Brain microvascular endothelial cell (primary cell): Measurements from ENCODE around the gene ACER3.
"Not testable (repeated sequence)": the region's sequence is repeated elsewhere in the genome, so short reads cannot be mapped to it uniquely, and the experiment has no call there.

ENCODE experiments used
- DNase-seq: peaks from one replicate; pipeline ENCODE4 v3.0.0-alpha.2; 2020
- H3K27ac ChIP-seq: fragments of 250-450 bp; sonication (Bioruptor Pico); 2 replicates; pipeline ENCODE4 v1.5.1; 2020; ENCODE audit warnings: mild to moderate bottlenecking, moderate library complexity
- H3K27me3 ChIP-seq: fragments of 250-450 bp; sonication (Bioruptor Pico); replicated peaks from 2 replicates; pipeline ENCODE4 v1.5.1; 2020; ENCODE audit warnings: mild to moderate bottlenecking
- H3K36me3 ChIP-seq: fragments of 250-450 bp; sonication (Bioruptor Pico); replicated peaks from 2 replicates; pipeline ENCODE4 v1.5.1; 2020; ENCODE audit warnings: mild to moderate bottlenecking
- H3K4me3 ChIP-seq: 2 replicates; pipeline ENCODE4 v1.5.1; 2011; ENCODE audit warnings: low read depth, mild to moderate bottlenecking, control low read depth, low read length, moderate library complexity
- in situ Hi-C: cut with HindIII; loops from 2 replicates; pipeline ENCODE4 v1.10.0; 2017; ENCODE audit warnings: low sequenced_read_pairs, low pct_ligation_motif_present
- TF ChIP-seq, protein P1 (sequence below): IDR thresholded peaks from 2 replicates; pipeline ENCODE4 v1.5.1; 2011; ENCODE audit warnings: low read depth, mild to moderate bottlenecking, moderate library complexity, low read length, control low read depth, inconsistent platforms; ENCODE audit errors: missing control alignments

The ACER3 gene

DNA sequence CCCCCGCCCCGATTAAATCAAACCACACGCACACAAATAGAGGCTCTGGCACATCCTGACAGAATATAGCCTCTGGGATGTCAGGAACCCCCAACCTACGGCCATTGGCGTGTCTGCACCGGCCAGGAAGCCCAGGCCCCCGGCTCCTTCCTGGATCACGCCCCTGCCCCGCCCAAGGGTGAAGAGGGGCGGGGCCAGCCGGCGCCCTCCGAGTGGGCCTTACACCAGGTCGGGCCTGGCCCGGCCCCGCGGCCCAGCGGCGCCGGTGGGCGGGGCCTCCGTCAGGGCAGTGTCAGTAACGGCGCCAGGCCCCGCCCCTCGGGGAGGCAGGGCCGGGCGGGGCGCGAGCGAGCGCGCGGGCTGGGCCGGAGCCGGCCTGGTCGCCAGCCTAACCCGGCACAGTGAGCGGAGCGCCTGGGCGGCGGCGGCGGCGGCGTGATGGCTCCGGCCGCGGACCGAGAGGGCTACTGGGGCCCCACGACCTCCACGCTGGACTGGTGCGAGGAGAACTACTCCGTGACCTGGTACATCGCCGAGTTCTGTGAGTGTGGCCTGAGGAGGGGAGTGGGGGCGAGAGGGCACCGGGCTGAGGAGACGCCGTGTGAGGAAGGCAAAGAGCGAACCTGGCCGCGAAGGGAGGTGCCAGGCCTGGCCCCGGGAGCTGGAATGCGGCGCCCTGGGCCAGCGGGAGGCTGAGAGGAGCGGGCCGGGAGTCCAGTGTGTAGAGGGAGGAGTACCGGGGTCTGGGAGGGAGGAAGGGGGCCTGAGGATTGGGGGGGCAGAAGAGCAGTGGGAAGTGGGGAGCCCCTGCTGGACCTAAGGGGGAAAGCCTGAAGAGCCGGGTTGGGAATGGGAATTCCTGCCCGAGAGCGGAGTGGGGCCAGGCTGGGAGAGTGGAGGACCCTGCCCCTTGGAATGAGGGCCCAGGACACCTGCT lies at the start of gene ACER3:
ACER3 (plus strand) TSS at position 380 of the 937 bp plus-strand sequence; CDS start at position 439, 59 bp downstream.
- peak; percentile 69 for DNase-seq
- TF ChIP-seq, protein P1, sequence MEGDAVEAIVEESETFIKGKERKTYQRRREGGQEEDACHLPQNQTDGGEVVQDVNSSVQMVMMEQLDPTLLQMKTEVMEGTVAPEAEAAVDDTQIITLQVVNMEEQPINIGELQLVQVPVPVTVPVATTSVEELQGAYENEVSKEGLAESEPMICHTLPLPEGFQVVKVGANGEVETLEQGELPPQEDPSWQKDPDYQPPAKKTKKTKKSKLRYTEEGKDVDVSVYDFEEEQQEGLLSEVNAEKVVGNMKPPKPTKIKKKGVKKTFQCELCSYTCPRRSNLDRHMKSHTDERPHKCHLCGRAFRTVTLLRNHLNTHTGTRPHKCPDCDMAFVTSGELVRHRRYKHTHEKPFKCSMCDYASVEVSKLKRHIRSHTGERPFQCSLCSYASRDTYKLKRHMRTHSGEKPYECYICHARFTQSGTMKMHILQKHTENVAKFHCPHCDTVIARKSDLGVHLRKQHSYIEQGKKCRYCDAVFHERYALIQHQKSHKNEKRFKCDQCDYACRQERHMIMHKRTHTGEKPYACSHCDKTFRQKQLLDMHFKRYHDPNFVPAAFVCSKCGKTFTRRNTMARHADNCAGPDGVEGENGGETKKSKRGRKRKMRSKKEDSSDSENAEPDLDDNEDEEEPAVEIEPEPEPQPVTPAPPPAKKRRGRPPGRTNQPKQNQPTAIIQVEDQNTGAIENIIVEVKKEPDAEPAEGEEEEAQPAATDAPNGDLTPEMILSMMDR = peak; percentile 61
- in situ Hi-C loops = no loop called here
- Histone ChIP-seq H3K27me3 (no peaks in the 10 kb centered on the region), H3K27ac (peak within 1 kb of the TSS; percentile 60), H3K4me3 (peak within 1 kb of the TSS; percentile 87), H3K36me3 (no peaks in the 10 kb centered on the region)

DNA sequence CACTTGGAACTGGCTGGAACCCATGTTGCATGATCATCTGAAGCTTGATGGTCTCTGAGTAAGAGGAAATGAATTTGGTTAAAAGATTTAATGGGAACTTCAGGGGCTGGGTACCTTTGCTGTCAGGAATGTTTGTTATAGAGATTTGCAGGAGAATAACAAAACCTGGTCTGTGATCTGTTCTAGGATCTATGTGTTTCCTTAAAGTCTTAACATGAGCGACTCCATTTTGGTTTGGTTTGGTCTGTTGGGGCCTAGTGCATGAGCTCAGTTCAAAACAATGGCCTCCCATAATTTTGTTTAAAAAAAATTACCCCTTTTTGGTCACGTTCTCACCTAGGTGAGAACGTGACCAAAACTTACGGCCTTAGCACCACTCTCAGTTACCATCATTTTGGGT lies 49.5 kb upstream of the ACER3 start:
- no peaks in the 10 kb centered on the region for H3K36me3 ChIP-seq
- in situ Hi-C loops = no loop called here
- TF ChIP-seq, protein P1 = no peak
- DNase-seq = no peak
- no peak overlapping the region for H3K27ac ChIP-seq
- H3K4me3 ChIP-seq = no peak overlapping the region
- no peaks in the 10 kb centered on the region for H3K27me3 ChIP-seq

DNA sequence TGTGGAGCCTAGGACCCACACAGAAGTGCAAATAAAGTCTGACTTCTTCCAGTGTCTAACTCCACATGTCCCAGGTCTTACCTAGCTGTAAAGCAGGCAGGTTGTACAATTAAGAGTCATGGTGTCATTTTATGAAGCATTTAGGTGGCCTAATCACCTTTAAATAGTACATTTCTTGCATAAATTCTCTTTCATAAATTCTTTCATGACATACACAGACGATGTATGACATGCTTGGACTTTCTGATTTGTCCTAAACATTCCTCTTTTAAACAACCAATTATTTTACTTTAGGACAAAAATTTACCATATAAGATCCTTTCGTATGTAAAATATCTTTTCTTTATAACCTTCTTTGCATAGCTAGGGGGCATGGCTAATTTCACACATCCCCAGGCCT lies 46.3 kb upstream of the ACER3 start:
- TF ChIP-seq, protein P1 = no peak
- in situ Hi-C loops = no loop called here

DNA sequence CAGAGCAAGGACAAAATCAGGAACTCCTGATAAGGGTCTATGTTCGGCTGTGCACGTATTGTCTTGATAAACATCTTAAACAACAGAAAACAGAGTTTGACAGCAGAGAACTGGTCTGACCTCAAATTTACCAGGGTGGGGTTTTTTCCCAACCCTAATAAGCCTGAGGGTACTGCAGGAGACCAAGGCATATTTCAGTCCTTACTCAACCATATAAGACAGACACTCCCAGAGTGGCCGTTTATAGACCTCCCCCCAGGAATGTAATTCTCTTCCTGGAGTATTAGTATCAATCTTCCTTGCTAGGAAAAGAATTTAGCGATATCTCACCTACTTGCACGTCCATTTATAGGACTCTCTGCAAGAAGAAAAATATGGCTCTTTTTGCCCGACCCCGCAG lies 45.0 kb upstream of the ACER3 start:
- H3K36me3 ChIP-seq, DNase-seq, in situ Hi-C loops, H3K27ac ChIP-seq, H3K27me3 ChIP-seq, H3K4me3 ChIP-seq: not testable (repeated sequence)

More for the DNA sequence above, 46.3 kb upstream of the ACER3 start:
- H3K27ac ChIP-seq = no peak overlapping the region
- DNase-seq = no peak
- H3K36me3 ChIP-seq = no peaks in the 10 kb centered on the region
- no peak overlapping the region for H3K4me3 ChIP-seq
- H3K27me3 ChIP-seq = no peaks in the 10 kb centered on the region

DNA sequence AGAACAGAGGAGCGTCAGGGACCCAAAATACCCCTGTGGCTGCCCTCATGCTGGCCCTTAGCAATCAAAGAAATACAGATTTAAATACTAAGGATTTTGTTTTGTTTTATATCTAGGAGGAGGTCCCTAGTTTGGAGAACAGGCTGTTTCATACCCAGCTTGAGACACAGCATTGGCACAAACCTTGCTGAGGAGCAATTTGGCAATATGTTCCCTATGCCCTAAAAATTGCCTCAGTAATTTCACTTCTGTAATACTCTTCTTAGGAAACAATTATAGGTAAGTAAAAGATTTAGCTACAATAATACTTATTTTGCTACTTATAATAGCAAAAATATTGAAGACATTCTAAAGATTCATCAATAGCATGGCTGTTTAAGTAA lies 40.5 kb upstream of the ACER3 start:
- Histone ChIP-seq H3K27me3 (no peaks in the 10 kb centered on the region), H3K27ac (no peak overlapping the region), H3K4me3 (no peak overlapping the region), H3K36me3 (no peaks in the 10 kb centered on the region)
- TF ChIP-seq, protein P1 = no peak
- in situ Hi-C loops = no loop called here
- DNase-seq = no peak

DNA sequence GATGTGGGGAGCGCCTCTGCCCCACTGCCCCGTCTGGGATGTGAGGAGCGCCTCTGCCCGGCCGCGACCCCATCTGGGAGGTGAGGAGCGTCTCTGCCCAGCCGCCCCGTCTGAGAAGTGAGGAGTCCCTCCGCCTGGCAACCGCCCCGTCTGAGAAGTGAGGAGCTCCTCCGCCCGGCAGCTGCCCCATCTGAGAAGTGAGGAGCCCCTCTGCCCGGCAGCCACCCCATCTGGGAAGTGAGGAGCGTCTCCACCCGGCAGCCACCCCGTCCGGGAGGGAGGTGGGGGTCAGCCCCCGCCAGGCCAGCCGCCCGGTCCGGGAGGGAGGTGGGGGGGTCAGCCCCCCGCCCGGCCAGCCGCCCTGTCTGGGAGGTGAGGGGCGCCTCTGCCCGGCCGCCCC lies 39.3 kb upstream of the ACER3 start:
- H3K4me3 ChIP-seq, H3K27ac ChIP-seq, in situ Hi-C loops, DNase-seq, H3K36me3 ChIP-seq, H3K27me3 ChIP-seq: not testable (repeated sequence)
